OCI-LY7 (cell line): Measurements from ENCODE around the gene SFXN5. TPM values are rescaled to one million over a fixed set of nuclear protein-coding genes. Genes with fewer than 3 reads are reported as not detected.

Experiments
- BruUV-seq: library from RNA; stranded (reverse); fragments of 400-500 nt; replicated peaks from 2 replicates; lab custom pipeline; 2021; lab: Mats Ljungman, UMichigan
- CTCF ChIA-PET: fragments of 300-600 bp; sonication (Branson Sonifier 250); formaldehyde crosslinking; loops from one replicate; lab custom pipeline; 2022; ENCODE audit warnings: antibody characterized with exemption; ENCODE audit not compliant: unreplicated experiment; lab: Charles Lee
- POLR2A ChIA-PET: fragments of 300-600 bp; sonication (Branson Sonifier 250); formaldehyde crosslinking; loops from one replicate; lab custom pipeline; 2022; ENCODE audit warnings: antibody characterized with exemption; lab: Charles Lee
- DNase-seq: peaks from one replicate; pipeline ENCODE4 v3.0.0-alpha.2; 2015; ENCODE audit warnings: low spot score
- H2AFZ ChIP-seq: fragments of 200-600 bp; sonication (generic), shearing (Covaris generic); 2 replicates; pipeline ENCODE4 v1.6.1; 2014; ENCODE audit warnings: mild to moderate bottlenecking, antibody characterized with exemption, low read length, moderate library complexity
- H3K27ac ChIP-seq: fragments of 200-600 bp; sonication (generic); 2 replicates; pipeline ENCODE4 v1.5.1; 2014; ENCODE audit warnings: mixed run types, low read depth, mild to moderate bottlenecking, moderate library complexity, low read length, inconsistent platforms; ENCODE audit not compliant: poor library complexity, severe bottlenecking
- H3K36me3 ChIP-seq: fragments of 200-600 bp; sonication (generic); 2 replicates; pipeline ENCODE4 v1.6.1; 2014; ENCODE audit warnings: mild to moderate bottlenecking, antibody characterized with exemption, low read length, moderate library complexity, mixed read lengths; ENCODE audit not compliant: insufficient read depth
- H3K4me1 ChIP-seq: fragments of 200-600 bp; sonication (generic); 2 replicates; pipeline ENCODE4 v1.5.1; 2014; ENCODE audit warnings: mild to moderate bottlenecking, low read length; ENCODE audit not compliant: insufficient read depth, poor library complexity, severe bottlenecking
- H3K4me2 ChIP-seq: fragments of 200-600 bp; sonication (generic); 2 replicates; pipeline ENCODE4 v1.6.1; 2014; ENCODE audit warnings: mild to moderate bottlenecking, low read length
- H3K4me3 ChIP-seq: fragments of 200-600 bp; sonication (generic); 2 replicates; pipeline ENCODE4 v1.5.1; 2014; ENCODE audit warnings: mild to moderate bottlenecking, low read depth, low read length; ENCODE audit not compliant: poor library complexity, severe bottlenecking
- H3K79me2 ChIP-seq: fragments of 200-600 bp; sonication (generic); 2 replicates; pipeline ENCODE4 v1.6.1; 2016; ENCODE audit warnings: low read depth, mild to moderate bottlenecking, low read length, moderate library complexity, mixed read lengths; ENCODE audit not compliant: insufficient read depth
- H3K9me2 ChIP-seq: fragments of 200-600 bp; sonication (generic); 2 replicates; pipeline ENCODE4 v1.6.1; 2016; ENCODE audit warnings: mild to moderate bottlenecking, low read length, mixed read lengths; ENCODE audit not compliant: insufficient read depth
- H3K9me3 ChIP-seq: fragments of 200-600 bp; sonication (generic); 2 replicates; pipeline ENCODE4 v1.6.1; 2014; ENCODE audit warnings: mild to moderate bottlenecking, mixed run types, low read length, mixed read lengths
- H4K20me1 ChIP-seq: fragments of 200-600 bp; sonication (generic); 2 replicates; pipeline ENCODE4 v1.6.1; 2014; ENCODE audit warnings: mild to moderate bottlenecking, antibody characterized with exemption, low read length, moderate library complexity, mixed read lengths; ENCODE audit not compliant: insufficient read depth
- EZH2phosphoT487 ChIP-seq: fragments of 200-600 bp; sonication (generic); IDR thresholded peaks from 2 replicates; pipeline ENCODE4 v1.6.1; 2018; ENCODE audit warnings: low read depth, borderline replicate concordance, mild to moderate bottlenecking, mixed run types, antibody characterized with exemption, low read length, moderate library complexity, mixed read lengths
- intact Hi-C: fragments of 100-400 bp; cut with micrococcal nuclease; formaldehyde crosslinking; loops from one replicate; pipeline ENCODE4 v1.10.0; 2022; ENCODE audit not compliant: unreplicated experiment
- total RNA-seq, 2 experiments: library from RNA; depleted of rRNA in 1 of 2; stranded (reverse); fragments of >200 nt in 1 of 2; shearing (Covaris generic) in 1 of 2; gene quantifications; 2 replicates each; pipeline ENCODE4 v1.2.3, GENCODE V29; 2014 to 2022
- TF ChIP-seq, protein P1 (sequence below): fragments of 200-600 bp; sonication (generic); conservative IDR thresholded peaks from 2 replicates; pipeline ENCODE4 v1.5.1; 2014; ENCODE audit warnings: mild to moderate bottlenecking, antibody characterized with exemption, low read length, moderate library complexity, mixed read lengths

SFXN5 gene
- total RNA-seq, 2 experiments from 2014 or later, result 4.5 to 10.5 TPM

DNA sequence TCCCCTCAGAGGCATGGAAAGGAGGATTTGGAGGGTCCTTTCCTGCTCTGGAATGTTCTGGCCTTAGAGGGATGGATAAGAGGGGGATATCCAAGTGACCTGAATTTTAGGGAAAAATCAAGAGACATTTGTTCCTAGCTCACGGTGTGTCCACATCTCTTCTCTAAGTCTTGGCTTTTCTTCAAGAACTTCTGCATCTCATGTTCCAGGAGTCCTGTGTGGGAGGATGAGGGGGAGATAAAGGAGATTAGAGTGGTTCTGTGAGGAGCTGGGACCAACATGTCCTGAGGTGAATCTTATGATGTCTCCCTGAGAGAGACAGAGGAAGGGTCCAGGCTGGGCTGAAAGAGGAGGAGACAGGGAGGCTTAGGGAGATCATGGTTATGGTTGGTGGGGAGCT, 142.5 kb downstream of the SFXN5 start:
- H3K4me2 ChIP-seq, result no peak overlapping the region
- no peak overlapping the region for H2AFZ ChIP-seq
- H3K9me3 ChIP-seq, result no peaks in the 10 kb centered on the region
- DNase-seq, result no peak
- TF ChIP-seq EZH2phosphoT487, result no peak
- TF ChIP-seq, protein P1, sequence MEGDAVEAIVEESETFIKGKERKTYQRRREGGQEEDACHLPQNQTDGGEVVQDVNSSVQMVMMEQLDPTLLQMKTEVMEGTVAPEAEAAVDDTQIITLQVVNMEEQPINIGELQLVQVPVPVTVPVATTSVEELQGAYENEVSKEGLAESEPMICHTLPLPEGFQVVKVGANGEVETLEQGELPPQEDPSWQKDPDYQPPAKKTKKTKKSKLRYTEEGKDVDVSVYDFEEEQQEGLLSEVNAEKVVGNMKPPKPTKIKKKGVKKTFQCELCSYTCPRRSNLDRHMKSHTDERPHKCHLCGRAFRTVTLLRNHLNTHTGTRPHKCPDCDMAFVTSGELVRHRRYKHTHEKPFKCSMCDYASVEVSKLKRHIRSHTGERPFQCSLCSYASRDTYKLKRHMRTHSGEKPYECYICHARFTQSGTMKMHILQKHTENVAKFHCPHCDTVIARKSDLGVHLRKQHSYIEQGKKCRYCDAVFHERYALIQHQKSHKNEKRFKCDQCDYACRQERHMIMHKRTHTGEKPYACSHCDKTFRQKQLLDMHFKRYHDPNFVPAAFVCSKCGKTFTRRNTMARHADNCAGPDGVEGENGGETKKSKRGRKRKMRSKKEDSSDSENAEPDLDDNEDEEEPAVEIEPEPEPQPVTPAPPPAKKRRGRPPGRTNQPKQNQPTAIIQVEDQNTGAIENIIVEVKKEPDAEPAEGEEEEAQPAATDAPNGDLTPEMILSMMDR, result no peak
- no peaks in the 10 kb centered on the region for H3K79me2 ChIP-seq
- ChIA-PET POLR2A (interaction anchor here (0.6 kb wide), 1 partner anchor 924 kb away, joined by 3 read pairs; no protein-coding TSS in a partner anchor), CTCF (no interaction called here)
- H3K4me1 ChIP-seq, result no peaks in the 10 kb centered on the region
- H3K4me3 ChIP-seq, result no peak overlapping the region
- intact Hi-C loops, result no loop called here
- no peaks in the 10 kb centered on the region for H3K9me2 ChIP-seq
- H3K36me3 ChIP-seq, result no peaks in the 10 kb centered on the region
- H4K20me1 ChIP-seq, result no peaks in the 10 kb centered on the region
- H3K27ac ChIP-seq, result no peak overlapping the region
- BruUV-seq, result no TSS peak

DNA sequence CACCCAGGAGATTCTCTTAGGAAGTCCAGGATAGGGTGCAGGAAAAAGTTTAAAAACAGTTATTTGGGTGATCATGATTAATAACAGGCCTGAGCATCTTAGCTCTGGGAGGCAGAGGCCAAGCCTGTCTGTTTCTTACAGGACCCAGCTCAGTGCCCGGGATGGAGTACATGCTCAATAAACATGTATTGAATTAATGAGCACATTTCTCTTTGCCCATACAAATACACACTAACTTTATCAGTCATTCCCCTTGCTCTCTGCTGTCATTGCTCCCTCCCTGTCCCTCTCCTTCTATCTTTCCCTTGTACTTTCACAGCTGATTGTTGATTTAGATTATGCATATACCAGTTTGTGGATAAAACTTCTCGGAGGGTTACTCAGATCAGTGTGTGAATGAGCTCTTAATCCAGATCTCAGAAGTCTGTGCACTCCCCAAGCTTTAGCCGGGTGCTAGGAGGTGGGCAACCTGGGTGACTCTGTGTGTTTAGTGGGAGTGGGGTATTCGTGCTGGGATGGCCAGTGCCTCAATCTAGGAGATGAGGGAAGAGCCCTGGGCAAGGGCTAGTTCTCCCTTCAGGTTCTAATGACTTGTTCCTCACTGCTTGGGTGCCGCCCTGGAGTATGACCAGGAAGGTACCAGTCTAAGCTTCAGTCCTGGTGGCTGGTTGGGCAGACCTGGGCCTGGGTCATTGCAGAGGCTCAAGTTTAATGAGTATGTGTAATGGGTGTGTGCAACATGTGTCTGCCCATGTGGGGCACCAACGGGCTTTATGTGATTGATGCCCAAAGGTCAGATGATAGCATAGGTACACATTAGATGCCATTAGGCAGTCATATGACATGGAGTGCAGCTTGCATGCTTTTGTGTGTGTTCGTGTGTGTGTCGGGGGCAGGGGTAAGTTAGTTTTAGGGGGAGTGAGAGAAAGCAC, 143.6 kb downstream of the SFXN5 start:
- no peak overlapping the region for H3K4me2 ChIP-seq
- BruUV-seq, result no TSS peak
- no peaks in the 10 kb centered on the region for H3K79me2 ChIP-seq
- H3K4me3 ChIP-seq, result no peak overlapping the region
- H3K36me3 ChIP-seq, result no peaks in the 10 kb centered on the region
- TF ChIP-seq EZH2phosphoT487, result no peak
- TF ChIP-seq, protein P1, result no peak
- H3K9me2 ChIP-seq, result no peaks in the 10 kb centered on the region
- DNase-seq, result no peak
- H3K9me3 ChIP-seq, result no peaks in the 10 kb centered on the region
- no peak overlapping the region for H3K27ac ChIP-seq
- POLR2A ChIA-PET, result no interaction called here
- no peaks in the 10 kb centered on the region for H3K4me1 ChIP-seq
- H4K20me1 ChIP-seq, result no peaks in the 10 kb centered on the region
- CTCF ChIA-PET, result no interaction called here
- H2AFZ ChIP-seq, result no peak overlapping the region
- intact Hi-C loops, result no loop called here

DNA sequence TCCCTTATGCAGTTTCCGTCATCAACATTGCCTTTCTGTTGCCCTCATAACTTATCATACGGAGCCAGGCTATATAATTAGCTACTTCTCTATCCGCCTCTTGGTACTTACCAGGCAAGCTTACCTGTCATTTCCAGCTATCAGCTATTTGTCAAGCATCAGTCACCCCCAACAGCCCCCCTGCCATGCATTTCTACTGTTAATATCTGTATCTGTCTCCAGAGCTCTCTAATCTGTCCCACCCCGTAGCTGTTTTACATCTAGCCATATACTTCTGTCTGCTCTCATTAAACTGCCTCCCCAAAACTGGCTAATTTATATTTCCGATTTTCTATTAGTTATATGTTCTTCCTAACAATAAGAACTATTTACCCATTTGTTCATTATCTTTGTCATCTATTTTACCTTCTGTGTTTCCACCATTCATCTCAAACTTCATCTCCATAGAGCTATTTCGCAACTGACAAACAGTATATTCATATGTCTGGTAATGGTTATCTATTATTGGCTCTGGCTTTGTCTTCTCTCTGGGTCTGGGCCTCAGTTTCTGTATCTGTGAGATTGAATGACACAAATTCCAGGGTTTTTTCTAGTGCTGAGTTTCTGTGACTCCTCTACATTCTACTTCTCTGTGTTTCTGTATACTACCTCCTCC, 144.6 kb downstream of the SFXN5 start:
- H3K9me2 ChIP-seq, result no peaks in the 10 kb centered on the region
- CTCF ChIA-PET, result interaction anchor here (0.6 kb wide), 1 partner anchor 23 kb away, joined by 4 read pairs; no protein-coding TSS in a partner anchor
- BruUV-seq, result no TSS peak
- TF ChIP-seq, protein P1, result no peak
- TF ChIP-seq EZH2phosphoT487, result no peak
- no peak overlapping the region for H3K27ac ChIP-seq
- no peak overlapping the region for H3K4me3 ChIP-seq
- H3K79me2 ChIP-seq, result no peaks in the 10 kb centered on the region
- H3K4me2 ChIP-seq, result no peak overlapping the region
- no peak for DNase-seq
- H3K9me3 ChIP-seq, result no peaks in the 10 kb centered on the region
- POLR2A ChIA-PET, result no interaction called here
- H3K36me3 ChIP-seq, result no peaks in the 10 kb centered on the region
- H3K4me1 ChIP-seq, result no peaks in the 10 kb centered on the region
- intact Hi-C loops, result no loop called here
- H4K20me1 ChIP-seq, result peaks cover 4% of the 10 kb centered on the region; the same call in 1 of the 2 replicates
- no peak overlapping the region for H2AFZ ChIP-seq
